HL-60 (cell line): ENCODE measurements around the gene POLR2F.

Source experiments
- DNase-seq, 2 experiments: peaks; one replicate each; pipeline ENCODE4 v3.0.0-alpha.2; 2010 to 2020; ENCODE audit warnings: low read depth in 1 of 2, low spot score in 1 of 2
- H3K27ac ChIP-seq: fragments of 250-450 bp; sonication (Bioruptor Pico); replicated peaks from 2 replicates; pipeline ENCODE4 v1.5.1; 2020; ENCODE audit warnings: mild to moderate bottlenecking, moderate library complexity
- H3K27me3 ChIP-seq: fragments of 250-450 bp; sonication (Bioruptor Pico); 2 replicates; pipeline ENCODE4 v1.5.1; 2021; ENCODE audit warnings: mild to moderate bottlenecking, moderate library complexity; ENCODE audit not compliant: insufficient read depth, poor library complexity, severe bottlenecking
- H3K4me3 ChIP-seq: replicated peaks from 2 replicates; pipeline ENCODE4 v1.5.1; 2011; ENCODE audit warnings: mild to moderate bottlenecking, control low read depth, low read length; ENCODE audit not compliant: insufficient read depth
- GABPA ChIP-seq: IDR thresholded peaks from 2 replicates; pipeline ENCODE4 v1.6.1; 2012; ENCODE audit warnings: low read depth
- POLR2AphosphoS5 ChIP-seq: IDR thresholded peaks from 2 replicates; pipeline ENCODE4 v1.6.1; 2012; ENCODE audit warnings: low read depth
- SPI1 ChIP-seq: IDR thresholded peaks from 2 replicates; pipeline ENCODE4 v1.6.1; 2012; ENCODE audit warnings: low read depth, mild to moderate bottlenecking, borderline replicate concordance
- TF ChIP-seq, protein P1 (sequence below): IDR thresholded peaks from one replicate; pipeline ENCODE4 v1.5.1; 2011; ENCODE audit warnings: low read length, control low read depth, inconsistent platforms; ENCODE audit not compliant: insufficient read depth
- TF ChIP-seq, protein P2 (sequence below): IDR thresholded peaks from 2 replicates; pipeline ENCODE4 v1.6.1; 2012; ENCODE audit warnings: low read depth; ENCODE audit not compliant: insufficient replicate concordance

POLR2F gene

DNA sequence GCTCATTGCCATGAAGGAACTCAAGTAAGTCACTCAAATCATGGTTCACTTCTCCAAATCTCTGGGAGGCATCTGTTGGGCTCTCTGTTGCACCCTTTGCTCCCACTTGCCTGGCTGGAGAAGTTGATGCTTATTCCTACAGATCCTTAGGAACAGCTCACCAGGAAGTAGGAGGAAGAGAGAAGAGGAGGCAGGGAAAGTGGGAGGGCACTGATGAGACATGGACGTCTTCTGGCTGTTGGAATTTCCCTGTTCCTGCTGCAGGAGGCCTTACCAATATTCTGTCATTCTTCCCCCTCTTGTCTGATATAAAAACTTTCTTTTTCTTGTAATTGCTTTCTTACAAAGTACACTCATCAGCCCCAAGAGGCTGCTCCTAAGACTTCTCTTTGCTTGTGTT, 13.6 kb downstream of the POLR2F start:
- no peak for DNase-seq
- Histone ChIP-seq H3K4me3 (no peak overlapping the region), H3K27me3 (no peaks in the 10 kb centered on the region), H3K27ac (no peak overlapping the region)
- no peak for TF ChIP-seq POLR2AphosphoS5
- no peak for TF ChIP-seq SPI1
- TF ChIP-seq, protein P1, sequence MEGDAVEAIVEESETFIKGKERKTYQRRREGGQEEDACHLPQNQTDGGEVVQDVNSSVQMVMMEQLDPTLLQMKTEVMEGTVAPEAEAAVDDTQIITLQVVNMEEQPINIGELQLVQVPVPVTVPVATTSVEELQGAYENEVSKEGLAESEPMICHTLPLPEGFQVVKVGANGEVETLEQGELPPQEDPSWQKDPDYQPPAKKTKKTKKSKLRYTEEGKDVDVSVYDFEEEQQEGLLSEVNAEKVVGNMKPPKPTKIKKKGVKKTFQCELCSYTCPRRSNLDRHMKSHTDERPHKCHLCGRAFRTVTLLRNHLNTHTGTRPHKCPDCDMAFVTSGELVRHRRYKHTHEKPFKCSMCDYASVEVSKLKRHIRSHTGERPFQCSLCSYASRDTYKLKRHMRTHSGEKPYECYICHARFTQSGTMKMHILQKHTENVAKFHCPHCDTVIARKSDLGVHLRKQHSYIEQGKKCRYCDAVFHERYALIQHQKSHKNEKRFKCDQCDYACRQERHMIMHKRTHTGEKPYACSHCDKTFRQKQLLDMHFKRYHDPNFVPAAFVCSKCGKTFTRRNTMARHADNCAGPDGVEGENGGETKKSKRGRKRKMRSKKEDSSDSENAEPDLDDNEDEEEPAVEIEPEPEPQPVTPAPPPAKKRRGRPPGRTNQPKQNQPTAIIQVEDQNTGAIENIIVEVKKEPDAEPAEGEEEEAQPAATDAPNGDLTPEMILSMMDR: no peak

DNA sequence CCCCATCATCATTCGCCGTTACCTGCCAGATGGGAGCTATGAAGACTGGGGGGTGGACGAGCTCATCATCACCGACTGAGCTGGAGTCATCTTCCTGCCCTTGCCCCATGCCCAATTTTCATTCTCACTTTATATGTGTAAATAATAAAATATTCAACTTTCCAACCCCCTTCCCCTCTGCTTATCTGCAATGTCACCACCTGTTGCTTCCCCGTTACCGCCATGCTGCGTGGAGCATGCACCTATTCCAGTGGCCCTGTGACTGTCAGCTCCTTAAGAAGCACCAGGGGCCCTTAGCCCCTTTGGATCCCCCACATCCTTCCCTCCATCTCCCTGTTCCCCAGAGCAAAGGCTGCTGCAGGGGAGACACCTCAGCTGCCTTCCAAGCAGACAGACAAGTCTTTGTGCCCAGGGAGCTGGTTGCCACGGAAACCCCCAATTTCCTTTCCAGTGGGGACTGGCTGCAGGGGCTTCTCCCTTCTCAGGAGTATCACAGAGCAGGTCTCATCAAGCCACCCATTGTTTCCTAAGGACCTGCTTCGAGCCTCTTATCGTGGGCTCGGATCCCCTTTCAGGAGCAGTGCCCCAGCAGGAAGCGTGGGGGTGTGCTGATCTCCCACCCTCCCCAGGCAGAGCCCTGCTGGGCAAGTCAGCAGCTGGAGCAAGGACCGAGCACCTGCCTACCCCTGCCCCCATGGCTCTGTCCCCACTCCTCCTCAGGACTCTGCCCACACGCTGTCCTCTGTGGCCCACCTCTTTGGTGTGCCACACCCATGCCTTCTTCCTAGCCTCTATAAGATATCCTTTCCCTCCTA, 14.3 kb downstream of the POLR2F start:
- DNase-seq: no peak
- H3K4me3 ChIP-seq: no peak overlapping the region
- TF ChIP-seq, protein P1: no peak
- no peak overlapping the region for H3K27ac ChIP-seq
- no peaks in the 10 kb centered on the region for H3K27me3 ChIP-seq

DNA sequence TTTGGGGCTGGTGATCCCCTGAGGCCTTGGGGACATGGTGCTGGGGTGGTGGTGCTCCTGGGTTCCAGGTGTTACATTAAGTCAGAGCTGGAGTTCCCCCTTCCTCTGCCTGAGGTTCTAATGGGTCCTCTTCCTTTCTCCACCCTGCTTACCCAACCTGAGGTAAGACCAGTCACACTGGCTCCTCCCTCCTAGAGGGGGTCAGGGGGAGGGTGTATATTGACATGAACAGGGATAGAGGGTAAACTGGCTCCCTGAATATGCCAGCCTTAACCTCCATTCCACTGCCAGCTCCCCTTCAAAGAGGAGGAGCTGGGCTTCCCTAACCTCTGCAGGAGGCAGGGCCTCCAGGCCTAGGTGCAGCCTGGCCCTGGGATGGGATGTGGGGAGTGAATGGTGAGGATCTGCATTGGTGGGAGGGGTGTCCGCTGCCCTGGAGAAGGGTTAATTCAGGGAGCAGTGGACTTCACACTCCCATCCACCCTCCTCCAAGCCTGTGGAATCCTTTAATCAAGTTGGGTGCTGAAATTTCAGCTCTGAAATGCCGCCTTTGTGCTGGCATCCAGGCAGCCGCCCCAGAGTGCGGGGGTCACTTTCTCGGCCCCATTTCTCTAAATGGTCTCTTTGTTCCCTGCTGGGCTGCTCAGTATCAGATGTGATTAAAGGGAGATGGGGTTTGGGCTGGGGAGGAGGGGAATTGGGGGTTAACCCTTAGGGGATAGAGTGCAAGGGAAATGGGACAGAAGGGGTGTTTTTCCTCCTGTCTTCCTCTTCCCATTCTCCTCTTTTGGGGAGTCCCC, 15.2 kb downstream of the POLR2F start:
- H3K27me3 ChIP-seq: no peaks in the 10 kb centered on the region
- TF ChIP-seq GABPA (no peak), SPI1 (no peak), POLR2AphosphoS5 (no peak)
- TF ChIP-seq, protein P1: no peak
- TF ChIP-seq, protein P2, sequence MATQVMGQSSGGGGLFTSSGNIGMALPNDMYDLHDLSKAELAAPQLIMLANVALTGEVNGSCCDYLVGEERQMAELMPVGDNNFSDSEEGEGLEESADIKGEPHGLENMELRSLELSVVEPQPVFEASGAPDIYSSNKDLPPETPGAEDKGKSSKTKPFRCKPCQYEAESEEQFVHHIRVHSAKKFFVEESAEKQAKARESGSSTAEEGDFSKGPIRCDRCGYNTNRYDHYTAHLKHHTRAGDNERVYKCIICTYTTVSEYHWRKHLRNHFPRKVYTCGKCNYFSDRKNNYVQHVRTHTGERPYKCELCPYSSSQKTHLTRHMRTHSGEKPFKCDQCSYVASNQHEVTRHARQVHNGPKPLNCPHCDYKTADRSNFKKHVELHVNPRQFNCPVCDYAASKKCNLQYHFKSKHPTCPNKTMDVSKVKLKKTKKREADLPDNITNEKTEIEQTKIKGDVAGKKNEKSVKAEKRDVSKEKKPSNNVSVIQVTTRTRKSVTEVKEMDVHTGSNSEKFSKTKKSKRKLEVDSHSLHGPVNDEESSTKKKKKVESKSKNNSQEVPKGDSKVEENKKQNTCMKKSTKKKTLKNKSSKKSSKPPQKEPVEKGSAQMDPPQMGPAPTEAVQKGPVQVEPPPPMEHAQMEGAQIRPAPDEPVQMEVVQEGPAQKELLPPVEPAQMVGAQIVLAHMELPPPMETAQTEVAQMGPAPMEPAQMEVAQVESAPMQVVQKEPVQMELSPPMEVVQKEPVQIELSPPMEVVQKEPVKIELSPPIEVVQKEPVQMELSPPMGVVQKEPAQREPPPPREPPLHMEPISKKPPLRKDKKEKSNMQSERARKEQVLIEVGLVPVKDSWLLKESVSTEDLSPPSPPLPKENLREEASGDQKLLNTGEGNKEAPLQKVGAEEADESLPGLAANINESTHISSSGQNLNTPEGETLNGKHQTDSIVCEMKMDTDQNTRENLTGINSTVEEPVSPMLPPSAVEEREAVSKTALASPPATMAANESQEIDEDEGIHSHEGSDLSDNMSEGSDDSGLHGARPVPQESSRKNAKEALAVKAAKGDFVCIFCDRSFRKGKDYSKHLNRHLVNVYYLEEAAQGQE: no peak
- H3K4me3 ChIP-seq: no peak overlapping the region
- no peak overlapping the region for H3K27ac ChIP-seq
- no peak for DNase-seq

DNA sequence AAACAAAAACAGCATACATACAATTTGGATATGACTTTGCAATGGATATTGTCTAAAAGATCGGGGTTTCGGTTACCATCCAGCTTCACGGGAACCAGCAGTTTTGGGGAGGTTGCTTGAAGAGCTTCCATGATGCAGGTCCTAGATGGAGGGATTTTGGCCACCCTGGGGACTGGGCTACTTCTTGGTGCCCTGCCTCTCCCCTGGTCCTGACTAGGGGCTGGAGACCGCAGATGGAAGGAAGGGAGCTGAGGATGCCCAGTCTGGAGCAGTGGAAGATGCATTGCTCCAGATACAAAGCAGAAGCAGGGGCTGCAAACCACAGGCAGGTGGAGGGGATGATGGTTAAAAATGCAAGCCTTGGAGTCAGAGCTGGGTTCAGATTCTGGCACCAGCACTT, 17.4 kb downstream of the POLR2F start:
- no peak overlapping the region for H3K27ac ChIP-seq
- no peaks in the 10 kb centered on the region for H3K27me3 ChIP-seq
- TF ChIP-seq GABPA (no peak), POLR2AphosphoS5 (no peak), SPI1 (no peak)
- TF ChIP-seq, protein P2: no peak
- TF ChIP-seq, protein P1: no peak

More for the DNA sequence above, 17.4 kb downstream of the POLR2F start:
- DNase-seq: no peak
- no peak overlapping the region for H3K4me3 ChIP-seq
